Stimulated activated naive CD8-positive, alpha-beta T cell treated with anti-CD3 and anti-CD28 coated beads, Interleukin-15, Interleukin-2, amounts not matched to agents 100 ng/mL and 50 ng/mL, for 24 hours (primary cell): Measurements from ENCODE around the gene ZBTB45.
"Not testable (repeated sequence)": the region's sequence is repeated elsewhere in the genome, so short reads cannot be mapped to it uniquely, and the experiment has no call there.

ENCODE experiments used
- H3K27ac Mint-ChIP-seq: one replicate; pipeline ENCODE4 v1.8.0; 2021; ENCODE audit warnings: mild to moderate bottlenecking, mixed read lengths
- H3K27me3 Mint-ChIP-seq: one replicate; pipeline ENCODE4 v1.8.0; 2021; ENCODE audit warnings: mixed read lengths
- H3K36me3 Mint-ChIP-seq: one replicate; pipeline ENCODE4 v1.8.0; 2021; ENCODE audit warnings: low read depth, mixed read lengths
- H3K4me1 Mint-ChIP-seq: one replicate; pipeline ENCODE4 v1.8.0; 2021; ENCODE audit warnings: low read depth, mixed read lengths
- H3K4me3 Mint-ChIP-seq: one replicate; pipeline ENCODE4 v1.8.0; 2021; ENCODE audit warnings: mild to moderate bottlenecking, mixed read lengths
- H3K9me3 Mint-ChIP-seq: one replicate; pipeline ENCODE4 v1.8.0; 2021; ENCODE audit warnings: mixed read lengths

ZBTB45 gene

DNA sequence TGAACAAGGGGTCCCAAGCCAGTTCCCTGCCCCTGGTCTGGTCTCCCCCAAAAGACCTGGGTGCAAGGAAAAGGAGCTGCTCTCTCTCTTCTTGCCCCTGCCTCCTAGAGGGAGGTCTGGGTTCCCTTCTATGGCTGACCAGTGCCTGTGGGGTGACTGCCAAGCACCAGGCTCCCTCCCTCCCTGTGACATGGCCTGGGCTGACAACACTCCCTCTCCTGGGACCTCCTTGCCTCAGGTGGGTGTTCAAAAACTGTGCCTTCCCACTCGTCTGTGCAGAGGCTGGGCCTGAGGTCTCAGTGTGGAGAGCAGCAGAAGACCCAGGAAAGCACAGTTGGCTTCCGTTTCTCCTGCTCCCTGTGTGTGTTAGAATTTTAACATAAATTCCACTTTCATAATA, 38.8 kb downstream of the ZBTB45 start:
- H3K27ac Mint-ChIP-seq, result no peak overlapping the region
- H3K36me3 Mint-ChIP-seq, result peaks cover 5% of the 10 kb centered on the region
- H3K9me3 Mint-ChIP-seq, result no peaks in the 10 kb centered on the region
- H3K27me3 Mint-ChIP-seq, result no peaks in the 10 kb centered on the region
- H3K4me3 Mint-ChIP-seq, result no peak overlapping the region
- peaks cover 10% of the 10 kb centered on the region for H3K4me1 Mint-ChIP-seq

DNA sequence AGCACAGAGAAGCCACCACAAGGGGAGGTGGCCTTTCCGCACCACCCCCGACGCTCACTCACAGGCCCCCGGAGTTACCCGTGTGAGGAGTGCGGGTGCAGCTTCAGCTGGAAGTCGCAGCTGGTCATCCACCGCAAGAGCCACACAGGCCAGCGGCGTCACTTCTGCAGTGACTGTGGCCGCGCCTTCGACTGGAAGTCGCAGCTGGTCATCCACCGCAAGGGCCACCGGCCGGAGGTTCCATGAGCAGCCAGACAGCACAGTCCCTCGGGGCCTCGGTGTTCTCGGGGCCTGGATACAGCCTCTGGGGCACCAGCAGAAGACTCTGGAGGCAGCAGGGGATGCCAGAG, 39.2 kb downstream of the ZBTB45 start:
- Mint-ChIP-seq H3K36me3 (peaks cover 5% of the 10 kb centered on the region), H3K9me3 (no peaks in the 10 kb centered on the region), H3K4me1 (peaks cover 13% of the 10 kb centered on the region), H3K27ac (no peak overlapping the region), H3K27me3 (no peaks in the 10 kb centered on the region), H3K4me3 (no peak overlapping the region)

GRCh38 chr19:58479736-58480480, 39.7 kb downstream of the ZBTB45 start:
- Mint-ChIP-seq H3K27ac (no peak overlapping the region), H3K4me1 (peaks cover 19% of the 10 kb centered on the region), H3K36me3 (peaks cover 5% of the 10 kb centered on the region)

DNA sequence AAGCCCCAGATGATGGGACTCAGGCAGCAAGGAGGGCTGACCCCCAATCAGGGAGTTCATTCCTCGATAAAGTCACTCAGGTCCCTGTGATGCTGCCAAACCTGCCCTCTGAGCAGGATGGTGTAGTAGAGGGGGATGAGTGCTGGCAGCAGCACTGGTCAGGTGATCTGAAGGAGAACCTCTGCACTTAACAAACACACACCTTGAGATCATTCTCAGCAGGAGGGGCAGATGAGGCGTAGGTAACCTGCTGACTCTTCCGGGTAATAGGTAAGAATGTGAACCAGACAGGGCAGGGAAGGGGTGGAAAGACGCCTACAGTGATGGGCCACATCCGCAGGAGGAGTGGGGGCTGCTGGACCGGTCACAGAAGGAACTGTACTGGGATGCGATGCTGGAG, 40.3 kb downstream of the ZBTB45 start:
- H3K36me3 Mint-ChIP-seq, result peaks cover 5% of the 10 kb centered on the region
- no peaks in the 10 kb centered on the region for H3K9me3 Mint-ChIP-seq
- no peak overlapping the region for H3K27ac Mint-ChIP-seq
- H3K27me3 Mint-ChIP-seq, result no peaks in the 10 kb centered on the region
- H3K4me1 Mint-ChIP-seq, result peaks cover 25% of the 10 kb centered on the region
- no peak overlapping the region for H3K4me3 Mint-ChIP-seq

More at GRCh38 chr19:58479736-58480480, 39.7 kb downstream of the ZBTB45 start:
- H3K27me3 Mint-ChIP-seq, result no peaks in the 10 kb centered on the region
- no peak overlapping the region for H3K4me3 Mint-ChIP-seq
- H3K9me3 Mint-ChIP-seq, result no peaks in the 10 kb centered on the region

- Mint-ChIP-seq H3K4me3 (no peak overlapping the region), H3K36me3 (peaks cover 7% of the 10 kb centered on the region), H3K4me1 (peaks cover 26% of the 10 kb centered on the region), H3K27ac (no peak overlapping the region), H3K27me3 (no peaks in the 10 kb centered on the region), H3K9me3 (no peaks in the 10 kb centered on the region)
Observed at GRCh38 chr19:58477871-58478270, 41.7 kb downstream of the ZBTB45 start.

DNA sequence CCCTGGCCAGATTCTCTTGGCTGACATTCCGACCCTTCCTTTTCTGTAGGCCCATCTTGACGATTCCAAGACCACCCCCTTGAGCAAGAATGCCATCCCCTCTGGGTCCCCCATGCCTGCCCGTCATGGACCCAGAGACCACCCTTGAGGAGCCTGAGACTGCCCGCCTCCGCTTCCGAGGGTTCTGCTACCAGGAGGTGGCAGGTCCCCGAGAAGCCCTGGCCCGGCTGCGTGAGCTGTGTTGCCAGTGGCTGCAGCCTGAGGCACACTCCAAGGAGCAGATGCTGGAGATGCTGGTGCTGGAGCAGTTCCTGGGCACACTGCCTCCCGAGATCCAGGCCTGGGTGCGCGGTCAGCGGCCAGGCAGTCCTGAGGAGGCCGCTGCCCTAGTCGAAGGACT, 42.5 kb downstream of the ZBTB45 start:
- Mint-ChIP-seq H3K27ac (peak overlapping the region; percentile 94), H3K27me3 (no peaks in the 10 kb centered on the region), H3K9me3 (no peaks in the 10 kb centered on the region), H3K4me1 (peaks cover 26% of the 10 kb centered on the region), H3K4me3 (peak overlapping the region; percentile 85), H3K36me3 (peaks cover 12% of the 10 kb centered on the region)

- H3K9me3 Mint-ChIP-seq, result no peaks in the 10 kb centered on the region
- H3K4me1 Mint-ChIP-seq, result peaks cover 26% of the 10 kb centered on the region
- H3K4me3 Mint-ChIP-seq, result peak overlapping the region; percentile 85
- H3K27me3 Mint-ChIP-seq, result no peaks in the 10 kb centered on the region
- H3K36me3 Mint-ChIP-seq, result peaks cover 11% of the 10 kb centered on the region
- peak overlapping the region; percentile 94 for H3K27ac Mint-ChIP-seq
Observed at GRCh38 chr19:58476498-58477015, 43.1 kb downstream of the ZBTB45 start.

- H3K4me3 Mint-ChIP-seq, result peak within 1 kb of the TSS; percentile 85
- H3K36me3 Mint-ChIP-seq, result peaks cover 11% of the 10 kb centered on the region
- no peaks in the 10 kb centered on the region for H3K27me3 Mint-ChIP-seq
- no peaks in the 10 kb centered on the region for H3K9me3 Mint-ChIP-seq
- peak within 1 kb of the TSS; percentile 97 for H3K27ac Mint-ChIP-seq
- peaks cover 26% of the 10 kb centered on the region for H3K4me1 Mint-ChIP-seq
Observed at GRCh38 chr19:58475714-58476497, 43.7 kb downstream of the ZBTB45 start, which contains the start of gene ZNF446. ZNF446 (plus strand) TSS chr19:58476352; CDS start chr19:58477219, 867 bp downstream.

- peak overlapping the region; percentile 85 for H3K4me3 Mint-ChIP-seq
- H3K9me3 Mint-ChIP-seq, result no peaks in the 10 kb centered on the region
- peaks cover 16% of the 10 kb centered on the region for H3K36me3 Mint-ChIP-seq
- peak overlapping the region; percentile 97 for H3K27ac Mint-ChIP-seq
- H3K4me1 Mint-ChIP-seq, result peaks cover 26% of the 10 kb centered on the region
- H3K27me3 Mint-ChIP-seq, result no peaks in the 10 kb centered on the region
Observed at GRCh38 chr19:58474997-58475713, 44.5 kb downstream of the ZBTB45 start.

- Mint-ChIP-seq H3K27ac (peak overlapping the region; percentile 9), H3K4me3 (peak overlapping the region; percentile 50), H3K4me1 (peaks cover 26% of the 10 kb centered on the region), H3K9me3 (no peaks in the 10 kb centered on the region), H3K27me3 (no peaks in the 10 kb centered on the region), H3K36me3 (peaks cover 21% of the 10 kb centered on the region)
Observed at GRCh38 chr19:58474291-58474996, 45.2 kb downstream of the ZBTB45 start.

DNA sequence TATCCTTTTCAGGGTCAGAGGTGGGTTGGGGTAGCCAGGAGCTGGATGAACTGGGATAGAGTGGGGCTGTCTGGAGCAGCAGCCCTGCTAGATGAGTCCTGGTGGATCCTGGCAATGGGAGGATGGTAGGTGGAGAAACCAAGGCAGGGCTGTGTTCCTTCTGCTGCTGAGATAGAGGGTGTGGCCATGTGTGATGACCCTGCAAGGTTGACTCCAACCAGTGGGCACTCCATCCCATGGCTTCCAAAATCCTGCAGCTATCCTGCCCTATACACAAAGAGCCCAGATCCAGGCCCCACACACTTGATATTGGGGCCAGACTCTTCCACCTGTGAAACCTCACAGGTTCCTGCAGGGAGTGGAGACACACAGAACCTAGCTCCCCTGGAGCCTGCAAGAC, 45.8 kb downstream of the ZBTB45 start:
- H3K4me3 Mint-ChIP-seq, result no peak overlapping the region

DNA sequence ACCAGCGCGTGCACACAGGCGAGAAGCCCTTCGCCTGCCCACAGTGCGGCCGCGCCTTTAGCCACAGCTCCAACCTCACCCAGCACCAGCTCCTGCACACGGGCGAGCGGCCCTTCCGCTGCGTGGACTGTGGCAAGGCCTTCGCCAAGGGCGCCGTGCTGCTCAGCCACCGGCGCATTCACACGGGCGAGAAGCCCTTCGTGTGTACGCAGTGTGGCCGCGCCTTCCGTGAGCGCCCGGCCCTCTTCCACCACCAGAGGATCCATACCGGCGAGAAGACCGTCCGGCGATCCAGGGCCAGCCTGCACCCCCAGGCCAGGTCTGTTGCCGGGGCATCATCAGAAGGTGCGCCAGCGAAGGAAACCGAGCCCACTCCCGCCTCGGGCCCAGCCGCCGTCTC, 47.9 kb downstream of the ZBTB45 start:
- Mint-ChIP-seq H3K27me3 (no peaks in the 10 kb centered on the region), H3K27ac (no peak overlapping the region)

More for the DNA sequence above, 45.8 kb downstream of the ZBTB45 start:
- no peaks in the 10 kb centered on the region for H3K27me3 Mint-ChIP-seq
- H3K9me3 Mint-ChIP-seq, result no peaks in the 10 kb centered on the region
- peak overlapping the region; percentile 9 for H3K27ac Mint-ChIP-seq
- peaks cover 28% of the 10 kb centered on the region for H3K36me3 Mint-ChIP-seq
- H3K4me1 Mint-ChIP-seq, result peaks cover 27% of the 10 kb centered on the region

GRCh38 chr19:58470837-58471543, 48.6 kb downstream of the ZBTB45 start:
- not testable (repeated sequence) for H3K27ac Mint-ChIP-seq, H3K9me3 Mint-ChIP-seq, H3K4me3 Mint-ChIP-seq, H3K27me3 Mint-ChIP-seq
- peaks cover 28% of the 10 kb centered on the region for H3K36me3 Mint-ChIP-seq
- peaks cover 40% of the 10 kb centered on the region for H3K4me1 Mint-ChIP-seq

More for the DNA sequence above, 47.9 kb downstream of the ZBTB45 start:
- H3K4me1 Mint-ChIP-seq, result peaks cover 37% of the 10 kb centered on the region
- no peak overlapping the region for H3K4me3 Mint-ChIP-seq
- H3K36me3 Mint-ChIP-seq, result peaks cover 28% of the 10 kb centered on the region
- H3K9me3 Mint-ChIP-seq, result no peaks in the 10 kb centered on the region
